ENCODE measurements around the gene TBC1D16. TPM values are rescaled to one million over a fixed set of nuclear protein-coding genes. Genes with fewer than 3 reads are reported as not detected.

The TBC1D16 gene
- total RNA-seq, 3 donors from 2014 or later = 10.9 to 23.4 (median 22.1) TPM

DNA sequence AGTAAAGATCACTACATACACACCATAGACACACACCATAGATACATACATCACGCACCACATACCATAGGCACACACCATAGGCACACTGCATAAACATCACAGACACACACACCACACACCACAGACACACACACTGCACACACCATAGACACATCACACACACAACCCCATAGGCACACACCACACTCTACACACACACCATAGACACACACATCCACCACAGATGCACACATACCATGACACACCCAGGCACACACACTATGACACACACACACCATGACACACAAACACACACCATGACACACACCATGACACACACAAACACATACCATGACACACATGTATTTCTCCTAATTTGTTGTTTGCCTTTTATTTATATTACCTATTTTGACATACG, 14.1 kb downstream of the TBC1D16 start:
- peaks cover 9% of the 10 kb centered on the region for H3K4me1 ChIP-seq (ENCODE audit: low read depth)
- no peaks in the 10 kb centered on the region for H3K36me3 ChIP-seq (ENCODE audit: low read depth)
- ATAC-seq (no peak), DNase-seq (no peak)
- H3K9me3 ChIP-seq = no peaks in the 10 kb centered on the region
- no peak overlapping the region for H3K4me3 ChIP-seq
- intact Hi-C loops (cut with DNase I, micrococcal nuclease) = no loop called here
- TF ChIP-seq, protein P1, sequence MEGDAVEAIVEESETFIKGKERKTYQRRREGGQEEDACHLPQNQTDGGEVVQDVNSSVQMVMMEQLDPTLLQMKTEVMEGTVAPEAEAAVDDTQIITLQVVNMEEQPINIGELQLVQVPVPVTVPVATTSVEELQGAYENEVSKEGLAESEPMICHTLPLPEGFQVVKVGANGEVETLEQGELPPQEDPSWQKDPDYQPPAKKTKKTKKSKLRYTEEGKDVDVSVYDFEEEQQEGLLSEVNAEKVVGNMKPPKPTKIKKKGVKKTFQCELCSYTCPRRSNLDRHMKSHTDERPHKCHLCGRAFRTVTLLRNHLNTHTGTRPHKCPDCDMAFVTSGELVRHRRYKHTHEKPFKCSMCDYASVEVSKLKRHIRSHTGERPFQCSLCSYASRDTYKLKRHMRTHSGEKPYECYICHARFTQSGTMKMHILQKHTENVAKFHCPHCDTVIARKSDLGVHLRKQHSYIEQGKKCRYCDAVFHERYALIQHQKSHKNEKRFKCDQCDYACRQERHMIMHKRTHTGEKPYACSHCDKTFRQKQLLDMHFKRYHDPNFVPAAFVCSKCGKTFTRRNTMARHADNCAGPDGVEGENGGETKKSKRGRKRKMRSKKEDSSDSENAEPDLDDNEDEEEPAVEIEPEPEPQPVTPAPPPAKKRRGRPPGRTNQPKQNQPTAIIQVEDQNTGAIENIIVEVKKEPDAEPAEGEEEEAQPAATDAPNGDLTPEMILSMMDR (IDR thresholded peaks at IDR 0.05) = no peak

DNA sequence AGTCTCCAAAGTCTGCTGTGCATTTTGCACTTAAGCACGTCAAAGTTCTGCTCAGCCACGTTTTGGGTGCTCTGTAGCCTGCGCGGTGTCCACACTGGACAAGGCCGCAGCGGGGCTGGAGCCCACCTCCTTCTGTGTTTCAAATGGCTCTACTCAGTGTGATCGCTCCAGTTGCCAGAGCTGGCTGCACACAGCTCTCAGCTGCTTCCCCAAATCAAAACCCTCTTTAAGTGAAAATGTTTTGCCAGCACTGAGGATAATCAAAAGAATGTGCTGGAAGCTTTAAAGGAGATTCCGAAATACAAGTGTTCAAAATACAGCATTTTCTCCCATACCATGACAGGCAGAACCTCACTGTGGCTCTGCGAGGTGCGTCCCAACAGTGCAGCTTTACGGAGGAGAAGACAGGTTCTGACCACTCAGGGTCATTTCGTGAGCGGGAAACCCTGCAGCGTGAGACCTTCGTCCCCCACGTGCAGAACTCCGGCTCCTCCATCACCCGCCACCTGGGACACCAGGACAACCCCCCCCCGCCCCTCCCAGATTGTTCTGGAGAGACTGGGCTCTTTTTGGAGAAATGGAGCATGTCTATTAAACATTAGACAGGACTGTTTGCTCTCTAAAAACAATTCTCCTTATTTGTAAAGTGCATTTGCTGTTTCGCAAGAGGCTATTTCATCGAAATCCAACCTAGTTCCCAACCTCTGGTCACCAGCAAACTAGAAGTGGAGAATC, 16.6 kb downstream of the TBC1D16 start:
- peaks cover 6% of the 10 kb centered on the region for H3K4me1 ChIP-seq (ENCODE audit: low read depth)
- no peak overlapping the region for H3K4me3 ChIP-seq
- ATAC-seq = no peak
- peak in 2 of 3 donors; percentile 20 to 41 for DNase-seq
- intact Hi-C loops (cut with DNase I, micrococcal nuclease) = no loop called here
- H3K9me3 ChIP-seq = no peaks in the 10 kb centered on the region
- TF ChIP-seq, protein P1 (IDR thresholded peaks at IDR 0.05) = no peak
- no peaks in the 10 kb centered on the region for H3K36me3 ChIP-seq (ENCODE audit: low read depth)

DNA sequence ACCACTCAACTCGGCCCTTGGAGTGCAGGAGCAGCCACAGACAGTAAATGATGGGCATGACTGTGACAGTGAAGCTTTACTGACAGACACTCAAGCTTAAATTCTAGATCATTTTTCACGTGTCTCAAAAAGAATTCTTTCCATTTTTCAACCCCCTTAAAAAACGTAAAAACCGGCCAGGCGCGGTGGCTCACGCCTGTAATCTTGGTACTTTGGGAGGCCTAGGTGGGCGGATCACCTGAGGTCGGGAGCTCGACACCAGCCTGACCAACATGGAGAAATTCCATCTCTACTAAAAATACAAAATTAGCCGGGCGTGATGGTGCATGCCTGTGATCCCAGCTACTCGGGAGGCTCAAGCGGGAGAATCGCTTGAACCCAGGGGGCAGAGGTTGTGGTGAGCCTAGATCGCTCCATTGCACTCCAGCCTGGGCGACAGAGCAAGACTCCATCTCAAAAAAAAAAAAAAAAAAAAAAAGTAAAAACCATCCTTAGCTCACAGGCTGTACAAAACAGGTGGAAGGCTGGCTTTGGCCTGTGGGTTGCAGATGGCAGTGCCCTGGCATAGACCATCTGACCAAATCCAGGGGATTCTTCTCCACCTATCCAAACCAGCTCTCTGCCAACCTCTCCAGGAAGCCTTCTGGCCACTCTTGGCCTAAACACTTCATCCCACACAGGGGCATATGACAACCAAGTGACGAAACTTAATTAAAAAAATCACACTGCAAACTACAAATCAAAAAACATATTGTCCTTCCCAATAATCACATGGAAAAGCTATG, 18.3 kb downstream of the TBC1D16 start:
- intact Hi-C loops (cut with DNase I, micrococcal nuclease) = no loop called here
- Histone ChIP-seq H3K36me3 (ENCODE audit: low read depth) (peaks cover 3% of the 10 kb centered on the region), H3K4me3 (no peak overlapping the region), H3K9me3 (no peaks in the 10 kb centered on the region), H3K4me1 (ENCODE audit: low read depth) (no peaks in the 10 kb centered on the region)
- DNase-seq = no peak
- no peak for ATAC-seq
- TF ChIP-seq, protein P1 (IDR thresholded peaks at IDR 0.05) = no peak

DNA sequence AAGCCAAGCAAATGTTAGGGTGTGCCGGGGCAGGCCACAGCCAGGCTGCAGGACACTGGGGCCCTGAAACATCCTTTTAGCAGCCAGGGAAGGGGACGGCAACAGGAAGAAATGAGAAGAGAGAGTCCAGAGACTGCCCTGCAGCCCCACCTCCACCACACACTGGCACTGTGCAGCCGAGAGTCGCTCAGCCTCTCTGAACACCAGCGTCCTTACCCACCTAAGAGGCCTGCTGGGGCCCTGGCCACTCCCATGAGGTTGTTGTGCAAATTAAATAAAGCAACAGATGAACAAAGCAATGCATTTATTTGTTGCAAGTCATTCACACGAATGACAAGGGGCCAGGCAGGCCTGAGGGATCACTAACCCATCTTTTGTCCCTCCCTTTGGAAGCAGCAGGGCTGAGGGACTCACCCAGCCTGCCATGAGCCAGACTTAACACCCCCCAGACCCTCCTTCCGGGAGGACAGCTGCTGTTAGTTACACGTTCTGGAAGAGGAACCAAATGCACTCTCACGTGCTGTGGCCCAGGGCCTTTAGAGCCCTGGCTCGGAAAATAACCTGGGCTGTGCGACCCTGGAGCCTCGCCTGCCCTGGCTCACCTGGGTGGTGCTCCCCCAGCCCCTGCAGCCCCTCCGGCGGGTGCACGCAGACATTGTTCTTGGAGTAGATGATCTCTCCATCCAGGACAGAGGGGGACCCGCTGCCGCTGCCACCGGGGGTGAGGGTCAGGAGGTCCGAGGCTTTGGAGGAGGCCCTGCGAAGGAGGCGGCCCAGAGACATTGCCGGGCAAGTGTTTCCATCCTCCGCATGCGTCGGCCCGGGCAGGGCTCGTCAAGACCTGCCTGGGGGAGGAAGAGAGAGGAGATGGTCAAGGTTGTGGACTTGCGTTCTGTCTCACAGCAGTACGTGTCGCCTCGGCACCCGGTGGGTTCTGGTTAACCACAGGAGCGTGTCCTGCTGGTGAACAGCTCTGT, 22.6 kb downstream of the TBC1D16 start:
- Histone ChIP-seq H3K4me3 (no peak overlapping the region), H3K4me1 (ENCODE audit: low read depth) (peaks cover 4% of the 10 kb centered on the region), H3K36me3 (ENCODE audit: low read depth) (peaks cover 3% of the 10 kb centered on the region), H3K9me3 (no peaks in the 10 kb centered on the region)
- ATAC-seq (no peak), DNase-seq (peak in 1 of 3 donors; percentile 44)
- TF ChIP-seq, protein P1 (IDR thresholded peaks at IDR 0.05) = no peak
- intact Hi-C loops (cut with DNase I, micrococcal nuclease) = no loop called here

DNA sequence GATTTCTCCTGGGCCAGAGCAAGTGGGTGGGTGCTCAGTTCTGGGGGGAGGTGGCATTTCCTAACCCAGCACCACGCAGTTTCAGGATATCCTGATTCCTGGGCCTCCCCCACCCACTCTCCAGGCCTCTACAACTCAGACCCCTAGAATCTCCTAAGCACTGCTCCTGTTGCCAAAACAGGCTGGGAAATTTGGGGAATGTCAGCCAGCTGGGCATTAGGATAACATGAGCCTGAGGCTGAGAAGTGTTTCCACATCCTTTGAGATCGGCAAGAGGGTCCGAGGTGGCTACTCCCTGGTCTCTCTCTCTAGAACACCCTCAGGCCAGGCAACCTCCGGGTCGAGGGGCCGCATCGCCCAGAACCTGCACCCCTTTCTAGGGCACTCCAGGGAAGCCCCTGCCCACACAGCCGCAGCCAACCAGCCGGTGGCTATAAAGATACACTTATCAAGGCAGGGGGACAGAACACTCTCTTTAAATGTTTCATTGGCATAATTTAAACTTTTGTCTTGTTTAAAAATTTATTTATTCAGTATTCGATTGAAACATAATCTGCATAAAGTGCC, 23.6 kb downstream of the TBC1D16 start:
- intact Hi-C loops (cut with DNase I, micrococcal nuclease) = no loop called here
- H3K9me3 ChIP-seq = no peaks in the 10 kb centered on the region
- no peak for ATAC-seq
- no peak overlapping the region for H3K4me3 ChIP-seq
- TF ChIP-seq, protein P1 (IDR thresholded peaks at IDR 0.05) = no peak
- peaks cover 4% of the 10 kb centered on the region for H3K4me1 ChIP-seq (ENCODE audit: low read depth)
- peaks cover 3% of the 10 kb centered on the region for H3K36me3 ChIP-seq (ENCODE audit: low read depth)
- peak in 1 of 3 donors; percentile 30 for DNase-seq

Measured in mucosa of descending colon (tissue), 3 donors.